UCSD-AML1 (cell line): ENCODE measurements around the gene SETD1A.
"Not testable (repeated sequence)": the region's sequence is repeated elsewhere in the genome, so short reads cannot be mapped to it uniquely, and the experiment has no call there.

Source experiments
- DNase-seq: peaks from one replicate; lab custom pipeline; 2025; ENCODE audit not compliant: unreplicated experiment; lab: John Stamatoyannopoulos, UW

Gene SETD1A

GRCh38 chr16:30997725-30998711 is 40.5 kb downstream of the SETD1A start:
- no peak for DNase-seq

- no peak for DNase-seq
Observed at GRCh38 chr16:30998852-30999761, 41.6 kb downstream of the SETD1A start.

- DNase-seq: no peak
Observed at GRCh38 chr16:31000671-31001382, 43.3 kb downstream of the SETD1A start.

- DNase-seq: no peak
Observed at GRCh38 chr16:31001507-31002249, 44.1 kb downstream of the SETD1A start.

- no peak for DNase-seq
Observed at GRCh38 chr16:31002250-31002700, 44.7 kb downstream of the SETD1A start.

- DNase-seq: no peak
Observed at GRCh38 chr16:31002862-31003341, 45.3 kb downstream of the SETD1A start.

GRCh38 chr16:31003744-31004143 is 46.2 kb downstream of the SETD1A start:
- DNase-seq: no peak

- DNase-seq: no peak
Observed at GRCh38 chr16:31004658-31005057, 47.1 kb downstream of the SETD1A start.

- no peak for DNase-seq
Observed at GRCh38 chr16:31005350-31006085, 48.0 kb downstream of the SETD1A start.

GRCh38 chr16:31006086-31006385 is 48.5 kb downstream of the SETD1A start:
- DNase-seq: no peak

GRCh38 chr16:31006589-31006988 is 49.0 kb downstream of the SETD1A start:
- no peak for DNase-seq

GRCh38 chr16:31007684-31008083 is 50.1 kb downstream of the SETD1A start:
- no peak for DNase-seq

- DNase-seq: no peak
Observed at GRCh38 chr16:31008149-31008548, 50.6 kb downstream of the SETD1A start.

- no peak for DNase-seq
Observed at GRCh38 chr16:31008551-31008950, 51.0 kb downstream of the SETD1A start.

- no peak for DNase-seq
Observed at GRCh38 chr16:31009120-31009519, 51.6 kb downstream of the SETD1A start.

- no peak for DNase-seq
Observed at GRCh38 chr16:31009894-31010584, 52.5 kb downstream of the SETD1A start.

- DNase-seq: no peak
Observed at GRCh38 chr16:31010585-31011325, 53.2 kb downstream of the SETD1A start, which contains the start of gene STX1B. Gene STX1B, minus strand, starts transcription at chr16:31010638. Its CDS starts 242 bp downstream, at chr16:31010396.

- not testable (repeated sequence) for DNase-seq
Observed at GRCh38 chr16:31011815-31012214, 54.3 kb downstream of the SETD1A start.
